Activated CD4-positive, alpha-beta memory T cell treated with anti-CD3 and anti-CD28 coated beads, Interleukin-2, amount 10 ng/mL, durations not matched to agents 7 days and 5 days (primary cell): ENCODE data around the gene KLK8. TPM values are rescaled to one million over a fixed set of nuclear protein-coding genes. Genes with fewer than 3 reads are reported as not detected.

Source experiments
- CTCF ChIA-PET: fragments of 350-600 bp; sonication (Branson Sonifier 250); formaldehyde crosslinking; loops from one replicate; lab custom pipeline; 2021; ENCODE audit warnings: antibody characterized with exemption, inconsistent platforms; lab: Charles Lee
- POLR2A ChIA-PET: fragments of 350-600 bp; sonication (Branson Sonifier 250); formaldehyde crosslinking; loops from one replicate; lab custom pipeline; 2021; ENCODE audit warnings: antibody characterized with exemption; lab: Charles Lee
- DNase-seq: peaks from one replicate; pipeline ENCODE4 v3.0.0-alpha.2; 2020
- H3K27ac Mint-ChIP-seq: one replicate; pipeline ENCODE4 v1.8.0; 2021; ENCODE audit warnings: mild to moderate bottlenecking, mixed read lengths
- H3K27me3 Mint-ChIP-seq: one replicate; pipeline ENCODE4 v1.8.0; 2021; ENCODE audit warnings: mixed read lengths
- H3K36me3 Mint-ChIP-seq: one replicate; pipeline ENCODE4 v1.8.0; 2021; ENCODE audit warnings: low read depth, mixed read lengths
- H3K4me1 Mint-ChIP-seq: one replicate; pipeline ENCODE4 v1.8.0; 2021; ENCODE audit warnings: mixed read lengths
- H3K4me3 Mint-ChIP-seq: one replicate; pipeline ENCODE4 v1.8.0; 2021; ENCODE audit warnings: mild to moderate bottlenecking, mixed read lengths
- H3K9me3 Mint-ChIP-seq: one replicate; pipeline ENCODE4 v1.8.0; 2021; ENCODE audit warnings: mixed read lengths
- total RNA-seq, 2 experiments: library from RNA; stranded (reverse); gene quantifications; one replicate each; pipeline ENCODE4 v1.2.3, GENCODE V29; 2021

Gene KLK8
- total RNA-seq, 2 experiments from 2014 or later: not detected

DNA sequence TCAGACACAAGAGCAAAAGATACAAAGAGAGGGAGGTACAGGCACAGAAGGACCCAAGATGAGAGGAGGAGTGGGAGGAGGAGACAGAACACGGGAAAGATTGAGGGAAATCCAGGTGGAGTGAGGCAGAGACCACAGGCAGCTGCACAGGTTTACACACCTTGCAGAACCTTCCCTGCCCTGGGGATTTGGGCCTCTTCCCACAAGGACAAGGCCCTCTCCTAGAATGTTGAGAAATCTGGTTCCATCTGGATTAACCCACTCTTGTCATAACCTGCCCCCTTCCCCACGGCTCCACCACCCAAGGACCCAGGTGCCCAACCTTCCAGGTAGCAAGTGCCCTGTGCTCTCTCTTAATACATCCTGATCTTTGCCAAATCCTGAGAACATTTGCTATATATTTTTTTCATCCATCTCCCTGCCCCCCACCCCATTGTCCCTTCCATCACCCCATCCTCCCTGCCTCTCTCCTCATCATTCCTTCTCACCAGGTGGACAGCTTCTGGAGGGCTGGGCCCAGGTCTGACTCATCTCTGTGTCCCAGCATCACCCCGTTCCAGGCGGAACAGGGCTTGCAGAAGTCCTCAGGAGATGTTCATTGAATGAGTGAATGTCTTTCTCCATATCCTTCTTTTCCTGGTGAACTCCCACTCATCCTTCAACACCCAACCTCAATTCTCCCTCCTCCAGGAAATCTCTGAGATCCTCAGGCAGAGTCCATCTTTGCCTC is 8.8 kb upstream of the KLK8 start:
- Mint-ChIP-seq H3K4me1 (peaks cover 12% of the 10 kb centered on the region), H3K9me3 (no peaks in the 10 kb centered on the region), H3K4me3 (no peak overlapping the region), H3K36me3 (no peaks in the 10 kb centered on the region), H3K27me3 (peaks cover 20% of the 10 kb centered on the region), H3K27ac (no peak overlapping the region)
- DNase-seq: no peak
- ChIA-PET POLR2A (no interaction called here), CTCF (no interaction called here)

DNA sequence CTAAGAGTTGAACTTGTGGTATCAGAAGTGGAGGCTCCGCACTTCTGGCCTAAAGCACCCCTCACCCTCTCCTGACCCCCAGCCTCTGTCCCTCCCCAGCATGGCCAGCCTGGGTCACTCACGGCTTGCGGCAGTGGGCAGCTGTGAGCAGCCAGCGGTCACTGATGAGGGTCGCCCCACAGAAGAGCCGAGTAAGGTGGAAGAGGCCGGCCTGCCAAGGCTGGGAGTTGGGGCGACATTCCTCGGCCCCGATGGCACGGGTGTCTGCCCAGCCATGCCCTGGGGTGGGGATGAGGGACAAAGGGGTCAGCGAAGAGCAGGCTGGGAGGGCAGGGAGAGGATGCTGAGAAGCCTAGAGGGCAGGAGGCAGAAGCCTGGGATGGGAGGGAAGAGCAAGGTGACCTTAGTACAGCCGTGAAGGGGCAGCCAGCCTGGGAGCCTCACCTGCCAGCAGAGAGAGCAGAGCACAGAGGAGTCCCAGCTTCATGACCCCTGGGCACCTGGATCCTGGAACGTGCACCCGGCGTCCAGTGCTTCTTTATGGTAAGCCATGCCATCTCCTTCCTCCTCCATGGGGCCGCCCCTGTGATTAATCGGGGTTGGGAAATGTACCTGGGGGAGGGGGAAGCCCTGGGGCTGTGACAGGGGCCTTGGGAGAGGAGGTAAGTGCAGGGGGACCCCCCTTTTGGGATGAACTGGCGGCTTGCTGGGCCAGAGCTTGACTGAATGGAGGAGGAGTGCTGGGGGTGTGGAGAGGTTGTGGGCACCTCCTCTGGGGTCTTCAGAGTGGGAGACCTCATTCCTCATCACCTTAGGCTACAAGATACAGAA is 7.9 kb upstream of the KLK8 start:
- H3K36me3 Mint-ChIP-seq: no peaks in the 10 kb centered on the region
- peaks cover 4% of the 10 kb centered on the region for H3K4me1 Mint-ChIP-seq
- CTCF ChIA-PET: no interaction called here
- POLR2A ChIA-PET: no interaction called here
- H3K9me3 Mint-ChIP-seq: no peaks in the 10 kb centered on the region
- no peak overlapping the region for H3K4me3 Mint-ChIP-seq
- H3K27ac Mint-ChIP-seq: no peak overlapping the region
- peaks cover 13% of the 10 kb centered on the region for H3K27me3 Mint-ChIP-seq
- no peak for DNase-seq

DNA sequence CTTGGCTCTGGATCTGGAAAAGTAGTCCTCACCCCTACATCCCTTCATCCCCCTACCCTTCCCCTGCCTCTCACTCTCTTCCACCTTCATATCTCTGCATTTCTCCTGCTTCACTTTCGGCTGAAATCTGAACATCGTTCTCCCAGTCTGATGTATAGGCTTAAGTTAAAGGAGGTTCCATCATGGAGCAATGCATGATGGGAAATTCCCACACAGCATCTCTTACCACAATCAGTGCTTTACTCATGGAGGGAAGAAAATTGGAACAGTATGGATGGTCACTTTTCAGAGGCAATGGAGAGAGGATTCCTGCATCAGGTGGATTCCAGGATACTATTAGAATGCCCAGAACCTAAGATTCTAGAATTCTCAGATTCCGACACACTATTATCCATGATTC is 6.1 kb upstream of the KLK8 start:
- H3K4me3 Mint-ChIP-seq: no peak overlapping the region
- no peaks in the 10 kb centered on the region for H3K4me1 Mint-ChIP-seq
- POLR2A ChIA-PET: no interaction called here
- peaks cover 6% of the 10 kb centered on the region for H3K27me3 Mint-ChIP-seq
- no peak for DNase-seq
- no peak overlapping the region for H3K27ac Mint-ChIP-seq
- H3K36me3 Mint-ChIP-seq: no peaks in the 10 kb centered on the region
- CTCF ChIA-PET: no interaction called here
- H3K9me3 Mint-ChIP-seq: no peaks in the 10 kb centered on the region

DNA sequence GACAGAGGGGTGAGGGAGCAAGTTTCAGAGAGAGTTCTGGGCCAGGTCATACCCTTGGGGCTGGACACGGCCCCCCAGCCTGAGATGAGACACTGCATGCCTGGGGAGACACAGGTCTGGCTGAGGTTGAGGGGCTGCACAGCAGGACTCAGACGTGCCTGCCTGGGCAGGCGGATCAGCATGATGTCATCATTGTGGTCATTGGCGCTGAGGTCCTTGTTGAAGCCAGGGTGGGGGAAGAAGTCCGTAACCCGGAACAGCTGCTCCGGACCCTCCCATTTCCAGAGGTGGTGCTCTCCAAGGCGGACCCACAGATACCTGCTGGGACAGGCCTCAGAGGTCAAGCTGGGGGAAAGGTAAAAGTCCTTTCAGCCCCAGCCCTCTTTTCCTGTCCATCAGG is 5.0 kb upstream of the KLK8 start:
- DNase-seq: no peak
- Mint-ChIP-seq H3K27ac (no peak overlapping the region), H3K4me3 (no peak overlapping the region), H3K9me3 (no peaks in the 10 kb centered on the region), H3K4me1 (no peaks in the 10 kb centered on the region), H3K36me3 (no peaks in the 10 kb centered on the region), H3K27me3 (peaks cover 6% of the 10 kb centered on the region)
- ChIA-PET POLR2A (no interaction called here), CTCF (no interaction called here)

DNA sequence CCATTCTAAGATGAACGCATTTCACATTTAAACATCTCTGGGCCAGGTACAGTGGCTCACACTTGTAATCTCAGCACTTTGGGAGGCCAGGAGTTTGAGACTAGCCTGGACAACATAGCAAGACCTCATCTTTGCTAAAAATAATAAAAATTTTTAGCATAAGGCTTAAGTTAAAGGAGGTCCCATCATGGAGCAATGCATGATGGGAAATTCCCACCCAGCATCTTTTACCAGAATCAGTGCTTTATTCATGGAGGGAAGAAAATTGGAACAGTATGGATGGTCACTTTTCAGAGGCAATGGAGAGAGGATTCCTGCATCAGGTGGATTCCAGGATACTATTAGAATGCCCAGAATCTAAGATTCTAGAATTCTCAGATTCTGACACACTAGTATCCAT is 3.8 kb upstream of the KLK8 start:
- DNase-seq: no peak
- POLR2A ChIA-PET: no interaction called here
- Mint-ChIP-seq H3K9me3 (no peaks in the 10 kb centered on the region), H3K27ac (no peak overlapping the region), H3K27me3 (peaks cover 4% of the 10 kb centered on the region), H3K4me1 (no peaks in the 10 kb centered on the region), H3K4me3 (no peak overlapping the region), H3K36me3 (no peaks in the 10 kb centered on the region)
- CTCF ChIA-PET: no interaction called here

DNA sequence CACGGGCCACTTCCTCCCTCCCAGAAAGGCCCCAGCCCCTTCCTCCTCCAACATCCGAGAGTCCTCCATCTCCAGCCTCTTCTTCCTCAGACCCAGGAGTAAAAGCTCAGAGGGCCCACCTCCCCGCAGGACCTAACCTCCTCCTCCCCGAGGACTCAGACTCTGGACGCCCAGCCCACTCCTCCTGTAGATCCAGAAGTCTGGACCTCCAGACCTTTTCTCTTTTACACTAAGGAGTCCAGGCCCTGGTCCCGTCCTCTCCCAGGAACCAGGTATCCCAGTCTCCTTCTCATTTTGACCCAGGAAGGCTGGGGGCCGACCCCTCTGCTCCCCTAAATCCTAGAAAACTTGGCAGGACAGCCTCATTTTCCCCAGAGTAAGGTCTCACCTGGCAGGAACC is 1.9 kb upstream of the KLK8 start:
- Mint-ChIP-seq H3K4me3 (no peak overlapping the region), H3K36me3 (no peaks in the 10 kb centered on the region), H3K4me1 (no peaks in the 10 kb centered on the region), H3K27ac (no peak overlapping the region), H3K27me3 (no peaks in the 10 kb centered on the region), H3K9me3 (no peaks in the 10 kb centered on the region)
- ChIA-PET CTCF (no interaction called here), POLR2A (no interaction called here)
- no peak for DNase-seq

DNA sequence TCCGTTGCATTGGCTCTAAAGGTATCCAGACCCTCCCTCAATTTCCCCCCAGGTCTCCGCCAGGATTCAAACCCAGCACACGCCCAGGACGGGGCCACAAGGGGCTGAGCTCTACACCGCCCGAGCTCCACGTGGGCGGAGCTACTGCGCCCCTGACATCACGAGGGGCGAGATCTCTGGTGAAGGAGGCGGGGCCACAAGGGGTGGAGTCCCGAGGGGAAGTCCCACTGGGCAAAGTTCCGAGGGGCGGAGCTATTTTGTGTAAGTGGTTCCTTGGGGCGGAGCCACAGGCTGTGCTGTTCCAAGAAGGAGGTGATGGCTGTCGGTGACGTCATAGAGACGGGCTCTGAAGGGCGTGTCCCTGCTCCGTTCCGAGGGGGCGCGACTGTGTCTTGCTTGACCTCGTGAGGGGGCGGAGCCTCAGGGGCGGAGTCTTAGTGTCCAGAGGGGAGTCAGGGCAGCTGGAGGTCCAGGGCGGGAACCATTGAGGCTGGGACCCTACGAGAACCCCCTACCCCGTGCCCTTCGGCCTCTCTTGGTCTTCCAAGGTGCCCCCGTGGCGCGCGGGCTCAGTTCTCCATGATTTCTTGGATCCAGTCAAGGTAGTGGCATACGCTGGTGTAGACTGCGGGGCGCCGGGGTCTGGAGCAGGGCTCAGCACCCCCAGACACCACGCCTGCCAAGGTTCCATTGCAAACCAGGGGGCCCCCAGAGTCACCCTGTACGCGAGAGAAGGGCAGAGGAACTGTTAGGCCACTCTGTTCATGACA is 1.3 kb upstream of the KLK8 start:
- ChIA-PET CTCF (interaction anchor here (0.6 to 0.9 kb wide), 2 partner anchors 81 to 166 kb away, joined by 3 read pairs; no protein-coding TSS in a partner anchor), POLR2A (no interaction called here)
- no peaks in the 10 kb centered on the region for H3K36me3 Mint-ChIP-seq

DNA sequence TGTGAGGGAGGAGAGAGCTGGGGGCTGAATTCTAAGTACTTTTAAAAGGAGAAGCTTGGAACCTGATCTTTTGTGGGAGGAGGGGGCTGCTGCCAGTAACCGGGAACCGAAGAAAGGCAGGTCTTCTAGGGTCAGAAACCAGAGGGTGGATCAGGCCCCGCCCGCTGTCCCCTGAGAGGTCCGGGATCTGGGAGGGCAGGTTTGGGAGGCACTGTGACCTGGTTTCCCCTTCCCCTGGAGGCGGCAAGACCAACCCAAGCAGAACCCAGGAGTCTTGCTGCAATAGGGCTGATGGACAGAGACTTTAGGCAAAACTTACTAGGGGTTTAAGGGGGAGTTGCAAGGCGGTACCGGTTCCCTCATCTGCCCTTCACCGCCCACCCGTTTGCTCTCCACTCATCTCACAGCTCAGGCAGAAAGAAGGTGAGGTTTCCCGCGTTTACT is 707 bp upstream of the KLK8 start:
- H3K9me3 Mint-ChIP-seq: no peaks in the 10 kb centered on the region
- ChIA-PET CTCF (interaction anchor here (0.9 kb wide), 1 partner anchor 80 kb away, joined by 3 read pairs; no protein-coding TSS in a partner anchor), POLR2A (no interaction called here)
- no peaks in the 10 kb centered on the region for H3K36me3 Mint-ChIP-seq
- no peak for DNase-seq
- no peaks in the 10 kb centered on the region for H3K4me1 Mint-ChIP-seq
- no peak overlapping the region for H3K4me3 Mint-ChIP-seq
- H3K27ac Mint-ChIP-seq: no peak overlapping the region
- H3K27me3 Mint-ChIP-seq: no peaks in the 10 kb centered on the region

More for the DNA sequence above, 1.3 kb upstream of the KLK8 start:
- no peaks in the 10 kb centered on the region for H3K4me1 Mint-ChIP-seq
- H3K27ac Mint-ChIP-seq: no peak overlapping the region
- peak; percentile 30 for DNase-seq
- no peak overlapping the region for H3K4me3 Mint-ChIP-seq
- H3K9me3 Mint-ChIP-seq: no peaks in the 10 kb centered on the region
- no peaks in the 10 kb centered on the region for H3K27me3 Mint-ChIP-seq

DNA sequence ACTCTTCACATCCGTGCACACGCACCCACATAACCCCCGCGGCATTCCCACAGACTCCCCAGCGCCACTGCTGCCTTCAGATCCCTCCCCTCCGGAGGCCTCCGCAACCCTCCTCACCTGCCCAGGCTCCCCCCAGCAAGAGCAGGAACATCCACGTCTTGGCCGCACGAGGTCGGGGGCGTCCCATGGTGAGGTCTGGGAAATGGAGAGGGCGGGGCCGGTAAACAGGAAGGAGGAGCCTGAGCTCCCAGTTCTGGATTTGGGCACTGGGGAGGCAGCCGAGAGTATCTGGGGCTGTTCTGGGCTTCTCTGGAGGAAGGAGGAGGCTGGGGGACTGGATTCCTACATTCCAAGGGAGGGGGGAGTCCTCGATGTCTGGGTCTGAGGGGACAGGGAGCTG is 423 bp downstream of the KLK8 start:
- Mint-ChIP-seq H3K4me3 (no peak overlapping the region), H3K9me3 (no peaks in the 10 kb centered on the region), H3K36me3 (no peaks in the 10 kb centered on the region), H3K27me3 (no peaks in the 10 kb centered on the region), H3K4me1 (no peaks in the 10 kb centered on the region), H3K27ac (no peak overlapping the region)
- no peak for DNase-seq
- POLR2A ChIA-PET: no interaction called here
- CTCF ChIA-PET: no interaction called here

DNA sequence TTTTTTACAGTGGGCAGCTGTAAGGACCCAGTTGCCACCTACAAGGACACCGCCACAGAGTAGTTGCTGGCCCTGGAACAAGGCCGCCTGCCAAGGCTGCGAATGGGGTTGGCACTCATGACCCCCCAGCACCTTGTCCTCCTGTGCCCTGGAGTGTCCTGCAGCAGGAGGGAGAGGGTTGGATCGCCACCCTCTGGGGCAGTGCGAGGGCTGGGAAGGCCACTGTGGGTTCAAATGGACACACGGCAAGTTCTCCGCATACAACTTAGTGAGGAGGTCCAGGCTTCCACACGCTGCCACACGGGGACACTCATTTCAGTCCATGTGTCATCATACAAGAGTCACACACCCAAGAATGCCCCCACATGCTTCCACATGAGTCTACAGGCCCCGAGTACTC is 978 bp downstream of the KLK8 start:
- H3K4me1 Mint-ChIP-seq: no peaks in the 10 kb centered on the region
- CTCF ChIA-PET: no interaction called here

DNA sequence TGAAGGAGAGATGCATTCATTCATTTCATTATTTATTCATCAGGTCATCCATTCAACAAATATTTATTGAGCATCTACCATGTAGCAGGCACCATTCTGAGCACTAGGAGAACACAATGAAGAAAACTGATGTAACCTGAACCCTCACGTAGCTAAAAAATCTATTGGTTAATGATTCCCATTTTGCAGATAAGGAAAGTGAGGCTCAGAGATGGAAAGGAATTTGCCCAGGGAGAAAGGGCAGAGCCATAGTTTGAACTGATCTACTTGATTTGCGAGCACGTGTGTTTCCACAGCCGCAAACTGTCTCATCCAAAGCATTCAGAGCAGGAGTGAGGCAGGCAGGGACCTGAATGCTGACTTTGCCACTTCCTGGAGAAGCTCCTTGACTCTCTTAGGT is 2.7 kb downstream of the KLK8 start:
- no peak for DNase-seq
- CTCF ChIA-PET: no interaction called here
- peaks cover 2% of the 10 kb centered on the region for H3K9me3 Mint-ChIP-seq

More for the DNA sequence above, 978 bp downstream of the KLK8 start:
- POLR2A ChIA-PET: no interaction called here
- no peaks in the 10 kb centered on the region for H3K27me3 Mint-ChIP-seq
- H3K9me3 Mint-ChIP-seq: no peaks in the 10 kb centered on the region
- H3K36me3 Mint-ChIP-seq: no peaks in the 10 kb centered on the region
- H3K4me3 Mint-ChIP-seq: no peak overlapping the region
- no peak overlapping the region for H3K27ac Mint-ChIP-seq
- no peak for DNase-seq

DNA sequence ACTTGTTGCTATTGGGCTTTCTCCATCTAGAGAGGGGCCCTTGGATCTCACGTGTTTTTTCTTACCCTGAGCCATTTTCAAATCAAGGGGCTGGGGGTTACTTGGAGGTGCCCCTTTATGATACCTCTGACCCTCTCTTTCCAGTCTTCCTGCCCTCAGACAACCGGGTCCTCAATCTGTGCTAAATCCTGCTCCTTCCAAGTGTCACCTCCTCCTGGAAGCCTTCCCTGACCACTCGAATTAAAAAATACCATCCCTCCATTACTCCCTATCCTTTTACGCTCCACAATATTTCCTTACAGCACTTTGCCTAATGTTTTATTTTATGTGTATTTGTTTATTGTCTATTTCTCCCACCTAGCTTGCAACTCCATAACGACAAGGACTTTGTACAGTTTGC is 3.3 kb downstream of the KLK8 start:
- no peak overlapping the region for H3K27ac Mint-ChIP-seq
- no peak for DNase-seq
- ChIA-PET CTCF (no interaction called here), POLR2A (no interaction called here)
- H3K27me3 Mint-ChIP-seq: no peaks in the 10 kb centered on the region
- peaks cover 2% of the 10 kb centered on the region for H3K9me3 Mint-ChIP-seq
- H3K36me3 Mint-ChIP-seq: no peaks in the 10 kb centered on the region
- H3K4me1 Mint-ChIP-seq: no peaks in the 10 kb centered on the region
- no peak overlapping the region for H3K4me3 Mint-ChIP-seq

More for the DNA sequence above, 2.7 kb downstream of the KLK8 start:
- H3K4me1 Mint-ChIP-seq: no peaks in the 10 kb centered on the region
- H3K36me3 Mint-ChIP-seq: no peaks in the 10 kb centered on the region
- POLR2A ChIA-PET: no interaction called here
- H3K4me3 Mint-ChIP-seq: no peak overlapping the region
- no peaks in the 10 kb centered on the region for H3K27me3 Mint-ChIP-seq
- H3K27ac Mint-ChIP-seq: no peak overlapping the region

DNA sequence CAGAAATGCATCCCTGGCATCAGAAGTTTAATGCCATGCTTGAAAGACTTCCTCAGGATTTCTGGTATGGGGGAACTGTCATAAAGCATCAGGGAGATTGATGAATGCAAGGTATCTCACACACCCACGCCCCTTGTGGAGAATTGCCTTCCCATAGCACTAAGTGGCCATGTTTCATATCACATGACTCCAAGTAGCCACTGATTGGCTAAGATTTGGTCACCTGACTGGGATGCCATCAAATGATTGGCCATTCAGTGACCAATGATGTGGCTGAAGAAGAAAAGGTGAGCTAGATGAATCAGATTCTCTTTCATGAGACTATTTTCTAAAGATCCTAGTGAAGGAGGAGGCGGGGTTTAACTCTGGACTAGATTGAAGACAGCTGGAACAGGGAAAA is 7.3 kb downstream of the KLK8 start:
- no peaks in the 10 kb centered on the region for H3K4me1 Mint-ChIP-seq
- ChIA-PET POLR2A (no interaction called here), CTCF (no interaction called here)
- no peak overlapping the region for H3K4me3 Mint-ChIP-seq
- no peaks in the 10 kb centered on the region for H3K36me3 Mint-ChIP-seq
- peaks cover 2% of the 10 kb centered on the region for H3K9me3 Mint-ChIP-seq
- peaks cover 14% of the 10 kb centered on the region for H3K27me3 Mint-ChIP-seq
- DNase-seq: no peak
- no peak overlapping the region for H3K27ac Mint-ChIP-seq
